CD14-positive monocyte (primary cell): Measurements from ENCODE around the gene ZNF436. TPM values are rescaled to one million over a fixed set of nuclear protein-coding genes. Genes with fewer than 3 reads are reported as not detected.

Experiments
- DNase-seq, 3 donors: peaks; one replicate each; pipeline ENCODE4 v3.0.0-alpha.2; 2011 to 2022
- H2AFZ ChIP-seq: 2 replicates; pipeline ENCODE4 v1.6.0; 2012; ENCODE audit warnings: mild to moderate bottlenecking, low read depth, low read length, inconsistent platforms; ENCODE audit not compliant: insufficient read depth, poor library complexity, severe bottlenecking
- H3K27ac ChIP-seq, 2 donors: 1 replicate in 1 of 2; 2 replicates in 1 of 2; pipeline ENCODE4 v1.5.1; 2012 to 2013; ENCODE audit warnings: low read length in 2 of 2, control low read depth in 1 of 2, inconsistent platforms in 1 of 2, low read depth in 1 of 2, mild to moderate bottlenecking in 1 of 2
- H3K27me3 ChIP-seq, 2 donors: one replicate each; pipeline versions ENCODE4 v1.6.0 to v1.6.1; 2011 to 2013; ENCODE audit warnings: low read length in 2 of 2; ENCODE audit not compliant: control insufficient read depth in 2 of 2, insufficient read depth in 2 of 2
- H3K36me3 ChIP-seq, 2 donors: replicated peaks in 1 of 2; 1 replicate in 1 of 2; 2 replicates in 1 of 2; pipeline versions ENCODE4 v1.5.1 to v1.6.1; 2012 to 2013; ENCODE audit warnings: low read length in 2 of 2, control low read depth in 1 of 2, inconsistent platforms in 1 of 2, mild to moderate bottlenecking in 1 of 2; ENCODE audit not compliant: insufficient read depth in 2 of 2, control insufficient read depth in 1 of 2
- H3K4me1 ChIP-seq, 2 donors: 1 replicate in 1 of 2; 2 replicates in 1 of 2; pipeline versions ENCODE4 v1.5.1 to v1.6.1; 2012 to 2013; ENCODE audit warnings: low read length in 2 of 2, control low read depth in 1 of 2, inconsistent platforms in 1 of 2, mild to moderate bottlenecking in 1 of 2, moderate library complexity in 1 of 2; ENCODE audit not compliant: insufficient read depth in 2 of 2, control insufficient read depth in 1 of 2
- H3K4me2 ChIP-seq: replicated peaks from 2 replicates; pipeline ENCODE3; 2012; ENCODE audit warnings: low read length, moderate library complexity, mild to moderate bottlenecking; ENCODE audit not compliant: poor library complexity, severe bottlenecking; ENCODE audit errors: extremely low read depth
- H3K4me3 ChIP-seq, 3 experiments: fragments of 200-600 bp in 1 of 3; sonication (generic) in 1 of 3; replicated peaks in 1 of 3; 1 replicate in 2 of 3; 2 replicates in 1 of 3; pipeline ENCODE4 v1.5.1; 2011 to 2013; ENCODE audit warnings: low read length in 3 of 3, mild to moderate bottlenecking in 3 of 3, control low read depth in 2 of 3, low read depth in 2 of 3, inconsistent platforms in 1 of 3, moderate library complexity in 1 of 3
- H3K79me2 ChIP-seq: 2 replicates; pipeline ENCODE4 v1.6.0; 2012; ENCODE audit warnings: mild to moderate bottlenecking, control low read depth, inconsistent platforms, low read length, moderate library complexity; ENCODE audit not compliant: insufficient read depth
- H3K9ac ChIP-seq: 2 replicates; pipeline ENCODE4 v1.6.0; 2017; ENCODE audit warnings: low read length, mild to moderate bottlenecking; ENCODE audit not compliant: insufficient read depth, poor library complexity, severe bottlenecking
- H3K9me3 ChIP-seq, 2 donors: replicated peaks in 1 of 2; 1 replicate in 1 of 2; 2 replicates in 1 of 2; pipeline versions ENCODE4 v1.5.1 to v1.6.1; 2012 to 2013; ENCODE audit warnings: low read length in 2 of 2, control low read depth in 1 of 2; ENCODE audit not compliant: control insufficient read depth in 1 of 2, insufficient read depth in 1 of 2
- H4K20me1 ChIP-seq: 2 replicates; pipeline ENCODE4 v1.6.0; 2012; ENCODE audit warnings: mild to moderate bottlenecking, low read length, control low read depth, moderate library complexity; ENCODE audit not compliant: insufficient read depth
- H3K27ac Mint-ChIP-seq, 7 donors: one replicate each; pipeline ENCODE4 v1.8.0; 2020; ENCODE audit warnings: mild to moderate bottlenecking in 7 of 7, mixed read lengths in 7 of 7, moderate library complexity in 6 of 7, inconsistent platforms in 2 of 7
- H3K27me3 Mint-ChIP-seq, 3 donors: one replicate each; pipeline ENCODE4 v1.8.0; 2021 to 2022; ENCODE audit warnings: low read depth in 3 of 3, mild to moderate bottlenecking in 3 of 3, mixed read lengths in 3 of 3, moderate library complexity in 3 of 3, inconsistent platforms in 1 of 3
- H3K36me3 Mint-ChIP-seq, 2 donors: one replicate each; pipeline ENCODE4 v1.8.0; 2020; ENCODE audit warnings: mixed read lengths in 2 of 2, inconsistent platforms in 1 of 2, mild to moderate bottlenecking in 1 of 2
- H3K4me1 Mint-ChIP-seq: one replicate; pipeline ENCODE4 v1.8.0; 2020; ENCODE audit warnings: mild to moderate bottlenecking, mixed read lengths
- H3K4me3 Mint-ChIP-seq, 2 donors: one replicate each; pipeline ENCODE4 v1.8.0; 2020; ENCODE audit warnings: mild to moderate bottlenecking in 2 of 2, mixed read lengths in 2 of 2, moderate library complexity in 1 of 2
- H3K9me3 Mint-ChIP-seq, 7 donors: one replicate each; pipeline ENCODE4 v1.8.0; 2020 to 2022; ENCODE audit warnings: mixed read lengths in 7 of 7, mild to moderate bottlenecking in 6 of 7, moderate library complexity in 6 of 7, inconsistent platforms in 2 of 7
- CTCF ChIP-seq: fragments of 200-600 bp; IDR thresholded peaks from one replicate; pipeline ENCODE4 v1.8.0; 2022; ENCODE audit warnings: antibody characterized with exemption, mild to moderate bottlenecking
- WGBS: methylation state at CpG from one replicate; pipeline ENCODE4 v1.1.5; 2013; ENCODE audit warnings: missing lambda C conversion rate; ENCODE audit not compliant: insufficient coverage; 5-methylcytosine and 5-hydroxymethylcytosine counted together
- intact Hi-C, 2 donors: fragments of 100-400 bp; cut with micrococcal nuclease; formaldehyde crosslinking; loops; one replicate each; pipeline versions ENCODE4 v1.15.0 to v1.15.1; 2023
- polyA plus RNA-seq, 3 donors: library from polyadenylated mRNA; depleted of rRNA in 1 of 3; unstranded in 2 of 3; stranded (reverse) in 1 of 3; fragments of 300-500 nt in 2 of 3; fragments of >200 nt in 1 of 3; fragmentation: Illumina TruSeq in 2 of 3; gene quantifications; 1 replicate in 2 of 3; 2 replicates in 1 of 3; pipeline ENCODE4 v1.2.3, GENCODE V29; 2012 to 2021

Gene ZNF436
- polyA plus RNA-seq, 3 donors: 1.4 to 2.4 (median 2.0) TPM

- no peak for TF ChIP-seq CTCF
- DNase-seq: no peak
- Histone ChIP-seq H3K79me2 (no peaks in the 10 kb centered on the region), H3K4me2 (no peak overlapping the region), H3K4me1 (peaks cover 21 to 22% of the 10 kb centered on the region in 2 donors), H3K27ac (no peak overlapping the region), H3K4me3 (no peak overlapping the region), H3K9ac (no peak overlapping the region), H3K9me3 (no peaks in the 10 kb centered on the region), H2AFZ (no peak overlapping the region), H3K27me3 (no peaks in the 10 kb centered on the region), H3K36me3 (no peaks in the 10 kb centered on the region), H4K20me1 (no peaks in the 10 kb centered on the region)
- Mint-ChIP-seq H3K4me3 (no peak overlapping the region), H3K4me1 (peaks cover 23% of the 10 kb centered on the region), H3K36me3 (no peaks in the 10 kb centered on the region), H3K27ac (no peak overlapping the region), H3K27me3 (peaks cover 1 to 5% (median 2%) of the 10 kb centered on the region in 3 donors), H3K9me3 (no peaks in the 10 kb centered on the region)
- 93% methylated on average over 8 of the region's 8 CpGs for WGBS
- intact Hi-C loops: no loop called here
Measured at GRCh38 chr1:23407016-23407630, 37.5 kb upstream of the ZNF436 start.

- Histone ChIP-seq H4K20me1 (no peaks in the 10 kb centered on the region), H3K9me3 (no peaks in the 10 kb centered on the region), H3K4me3 (no peak overlapping the region), H3K4me2 (no peak overlapping the region), H3K27ac (no peak overlapping the region), H3K36me3 (no peaks in the 10 kb centered on the region), H3K9ac (no peak overlapping the region), H3K27me3 (no peaks in the 10 kb centered on the region), H2AFZ (no peak overlapping the region), H3K4me1 (peaks cover 29 to 32% of the 10 kb centered on the region in 2 donors), H3K79me2 (no peaks in the 10 kb centered on the region)
- Mint-ChIP-seq H3K4me1 (peaks cover 35% of the 10 kb centered on the region), H3K4me3 (no peak overlapping the region), H3K36me3 (no peaks in the 10 kb centered on the region), H3K27ac (no peak overlapping the region), H3K27me3 (peaks cover 1 to 3% (median 1%) of the 10 kb centered on the region in 3 donors), H3K9me3 (no peaks in the 10 kb centered on the region)
- TF ChIP-seq CTCF: no peak
- WGBS: 100% methylated on average over 3 of the region's 3 CpGs
- intact Hi-C loops: no loop called here
- DNase-seq: no peak
Measured at GRCh38 chr1:23405946-23406345, 36.3 kb upstream of the ZNF436 start.
